ENCODE data around the gene HBD.
A peak's percentile ranks its signal among the peaks of the same experiment; 100 is the strongest.
"Not testable (repeated sequence)": the region's sequence is repeated elsewhere in the genome, so short reads cannot be mapped to it uniquely, and the experiment has no call there.

HBD gene

DNA sequence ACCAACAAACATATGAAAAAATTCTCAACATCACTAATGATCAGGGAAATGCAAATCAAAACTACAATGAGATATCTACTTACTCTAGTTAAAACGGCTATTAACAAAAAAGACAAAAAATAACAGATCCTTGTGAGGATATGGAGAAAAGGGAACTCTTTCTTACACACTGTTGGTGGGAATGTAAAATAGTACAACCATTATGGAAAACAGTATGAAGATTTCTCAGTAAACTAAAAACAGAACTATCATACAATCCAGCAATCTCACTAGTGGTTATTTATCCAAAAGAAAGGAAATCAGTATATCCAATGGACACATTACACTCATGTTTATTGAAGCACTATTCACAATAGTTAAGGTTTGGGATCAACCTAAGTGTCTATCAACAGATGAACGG lies 31.5 kb upstream of the HBD start:
- no peaks in the 10 kb centered on the region for H3K4me1 Mint-ChIP-seq
- H3K36me3 Mint-ChIP-seq: no peaks in the 10 kb centered on the region
- ATAC-seq (no peak), DNase-seq (ENCODE audit: low spot score in 2 of 2) (no peak)
- H3K27ac Mint-ChIP-seq: no peak overlapping the region
- peaks cover 4% of the 10 kb centered on the region for H3K9me3 Mint-ChIP-seq
- H3K4me3 Mint-ChIP-seq: no peak overlapping the region

DNA sequence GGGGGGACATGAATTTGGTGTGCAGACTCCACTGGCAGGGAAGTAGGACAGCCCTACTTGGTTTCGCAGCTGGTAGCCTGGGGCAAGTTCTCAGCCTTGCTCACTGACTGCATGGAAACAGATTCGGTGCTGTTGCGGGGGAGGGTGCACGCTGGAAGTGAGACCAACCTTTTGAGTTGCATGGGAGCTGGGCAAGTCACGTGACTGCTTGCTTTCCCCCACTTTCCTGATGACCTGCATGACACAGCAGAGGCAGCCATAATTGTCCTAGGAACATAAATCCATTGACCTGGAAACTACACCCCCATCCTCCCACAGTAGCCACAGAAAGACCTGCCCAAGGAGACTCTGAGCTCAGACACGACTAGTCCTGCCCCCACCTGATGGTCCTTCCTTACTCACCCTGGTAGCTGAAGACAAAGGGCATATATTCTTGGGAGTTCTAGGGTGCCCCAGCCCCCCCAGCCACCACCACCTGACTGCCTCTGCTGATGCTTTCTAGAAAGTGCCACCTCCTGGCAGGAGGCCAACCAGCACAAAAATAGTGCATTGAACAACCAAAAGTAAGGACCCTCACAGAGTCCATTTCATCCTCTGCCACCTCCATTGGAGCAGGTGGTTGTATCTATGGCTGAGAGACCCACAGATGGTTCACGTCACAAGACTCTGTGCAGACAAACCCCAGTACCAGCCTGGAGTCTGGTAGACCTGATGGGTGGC lies 24.4 kb upstream of the HBD start:
- H3K9me3 Mint-ChIP-seq: peaks cover 9% of the 10 kb centered on the region
- H3K4me3 Mint-ChIP-seq: no peak overlapping the region
- H3K27ac Mint-ChIP-seq: no peak overlapping the region
- H3K4me1 Mint-ChIP-seq: no peaks in the 10 kb centered on the region
- no peak for DNase-seq (ENCODE audit: low spot score in 2 of 2)
- ATAC-seq: no peak
- no peaks in the 10 kb centered on the region for H3K36me3 Mint-ChIP-seq

GRCh38 chr11:5257296-5257695 lies 23.0 kb upstream of the HBD start:
- Mint-ChIP-seq H3K36me3 (no peaks in the 10 kb centered on the region), H3K9me3 (peaks cover 5% of the 10 kb centered on the region), H3K4me3 (no peak overlapping the region), H3K4me1 (no peaks in the 10 kb centered on the region), H3K27ac (no peak overlapping the region)
- ATAC-seq (no peak), DNase-seq (ENCODE audit: low spot score in 2 of 2) (no peak)

- not testable (repeated sequence) for DNase-seq (ENCODE audit: low spot score in 2 of 2); H3K4me3 Mint-ChIP-seq; H3K27ac Mint-ChIP-seq; H3K36me3 Mint-ChIP-seq; H3K9me3 Mint-ChIP-seq; H3K4me1 Mint-ChIP-seq
- ATAC-seq: peak; percentile 21
These were observed 20.5 kb upstream of the HBD start, which contains the start of gene HBG2 for GRCh38 chr11:5254646-5255413. TSS of gene HBG2 (minus strand) at chr11:5254781. CDS start at chr11:5254728, 53 bp downstream.

- not testable (repeated sequence) for DNase-seq (ENCODE audit: low spot score in 2 of 2); H3K9me3 Mint-ChIP-seq; H3K27ac Mint-ChIP-seq; H3K36me3 Mint-ChIP-seq; H3K4me3 Mint-ChIP-seq; H3K4me1 Mint-ChIP-seq
- ATAC-seq: peak; percentile 19
These were observed 19.7 kb upstream of the HBD start for GRCh38 chr11:5254023-5254422.

DNA sequence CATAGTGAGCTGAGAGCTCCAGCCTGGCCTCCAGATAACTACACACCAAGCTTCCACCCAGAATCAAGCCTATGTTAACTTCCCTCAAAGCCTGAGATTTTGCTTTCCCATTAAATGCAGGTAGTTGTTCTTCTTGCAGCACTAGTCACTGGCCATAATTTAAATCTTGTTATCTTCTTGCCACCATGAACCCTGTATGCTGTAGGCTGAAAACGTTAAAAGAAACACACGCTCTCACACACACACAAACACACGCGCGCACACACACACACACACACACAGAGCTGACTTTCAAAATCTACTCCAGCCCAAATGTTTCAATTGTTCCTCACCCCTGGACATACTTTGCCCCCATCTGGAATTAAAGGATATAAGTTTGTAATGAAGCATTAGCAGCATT lies 19.2 kb upstream of the HBD start:
- not testable (repeated sequence) for H3K9me3 Mint-ChIP-seq; H3K4me3 Mint-ChIP-seq; DNase-seq (ENCODE audit: low spot score in 2 of 2); ATAC-seq; H3K27ac Mint-ChIP-seq; H3K4me1 Mint-ChIP-seq; H3K36me3 Mint-ChIP-seq

- Mint-ChIP-seq H3K4me3 (no peak overlapping the region), H3K36me3 (no peaks in the 10 kb centered on the region), H3K27ac (no peak overlapping the region), H3K4me1 (no peaks in the 10 kb centered on the region), H3K9me3 (peaks cover 3% of the 10 kb centered on the region)
- ATAC-seq (no peak), DNase-seq (ENCODE audit: low spot score in 2 of 2) (no peak)
These were observed 18.6 kb upstream of the HBD start for GRCh38 chr11:5252919-5253265.

GRCh38 chr11:5252192-5252918 lies 18.1 kb upstream of the HBD start:
- Mint-ChIP-seq H3K4me3 (no peak overlapping the region), H3K36me3 (no peaks in the 10 kb centered on the region), H3K27ac (no peak overlapping the region), H3K9me3 (no peaks in the 10 kb centered on the region), H3K4me1 (no peaks in the 10 kb centered on the region)
- ATAC-seq (no peak), DNase-seq (ENCODE audit: low spot score in 2 of 2) (no peak)

GRCh38 chr11:5251746-5252145 lies 17.5 kb upstream of the HBD start:
- DNase-seq (ENCODE audit: low spot score in 2 of 2): no peak
- no peak overlapping the region for H3K27ac Mint-ChIP-seq
- ATAC-seq: no peak
- no peaks in the 10 kb centered on the region for H3K4me1 Mint-ChIP-seq
- no peaks in the 10 kb centered on the region for H3K36me3 Mint-ChIP-seq
- H3K9me3 Mint-ChIP-seq: no peaks in the 10 kb centered on the region
- no peak overlapping the region for H3K4me3 Mint-ChIP-seq

GRCh38 chr11:5250543-5251204 lies 16.4 kb upstream of the HBD start:
- ATAC-seq (no peak), DNase-seq (ENCODE audit: low spot score in 2 of 2) (no peak)
- no peaks in the 10 kb centered on the region for H3K36me3 Mint-ChIP-seq
- H3K4me1 Mint-ChIP-seq: no peaks in the 10 kb centered on the region
- H3K27ac Mint-ChIP-seq: no peak overlapping the region
- no peak overlapping the region for H3K4me3 Mint-ChIP-seq
- no peaks in the 10 kb centered on the region for H3K9me3 Mint-ChIP-seq

DNA sequence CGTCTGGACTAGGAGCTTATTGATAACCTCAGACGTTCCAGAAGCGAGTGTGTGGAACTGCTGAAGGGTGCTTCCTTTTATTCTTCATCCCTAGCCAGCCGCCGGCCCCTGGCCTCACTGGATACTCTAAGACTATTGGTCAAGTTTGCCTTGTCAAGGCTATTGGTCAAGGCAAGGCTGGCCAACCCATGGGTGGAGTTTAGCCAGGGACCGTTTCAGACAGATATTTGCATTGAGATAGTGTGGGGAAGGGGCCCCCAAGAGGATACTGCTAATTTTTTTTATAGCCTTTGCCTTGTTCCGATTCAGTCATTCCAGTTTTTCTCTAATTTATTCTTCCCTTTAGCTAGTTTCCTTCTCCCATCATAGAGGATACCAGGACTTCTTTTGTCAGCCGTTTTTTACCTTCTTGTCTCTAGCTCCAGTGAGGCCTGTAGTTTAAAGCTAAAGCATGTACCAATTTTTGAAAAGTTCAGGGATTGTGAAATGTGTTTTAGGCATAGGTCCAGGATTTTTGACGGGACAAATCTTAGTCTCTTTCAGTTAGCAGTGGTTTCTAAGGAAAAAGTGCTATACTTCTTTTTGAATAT lies 15.6 kb upstream of the HBD start, which contains the start of gene HBG1:
Gene HBG1 (minus strand): TSS at position 51 of the 590 bp plus-strand sequence. CDS start 53 bp downstream, outside the sequence.
- DNase-seq (ENCODE audit: low spot score in 2 of 2); H3K9me3 Mint-ChIP-seq: not testable (repeated sequence)

DNA sequence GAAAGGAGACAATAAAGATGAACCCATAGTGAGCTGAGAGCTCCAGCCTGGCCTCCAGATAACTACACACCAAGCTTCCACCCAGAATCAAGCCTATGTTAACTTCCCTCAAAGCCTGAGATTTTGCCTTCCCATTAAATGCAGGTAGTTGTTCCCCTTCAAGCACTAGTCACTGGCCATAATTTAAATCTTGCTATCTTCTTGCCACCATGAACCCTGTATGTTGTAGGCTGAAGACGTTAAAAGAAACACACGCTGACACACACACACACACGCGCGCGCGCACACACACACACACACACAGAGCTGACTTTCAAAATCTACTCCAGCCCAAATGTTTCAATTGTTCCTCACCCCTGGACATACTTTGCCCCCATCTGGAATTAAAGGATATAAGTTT lies 14.2 kb upstream of the HBD start:
- H3K9me3 Mint-ChIP-seq; H3K4me1 Mint-ChIP-seq; H3K36me3 Mint-ChIP-seq; H3K4me3 Mint-ChIP-seq; H3K27ac Mint-ChIP-seq; ATAC-seq; DNase-seq (ENCODE audit: low spot score in 2 of 2): not testable (repeated sequence)

More for the DNA sequence above, 15.6 kb upstream of the HBD start, which contains the start of gene HBG1:
- not testable (repeated sequence) for H3K36me3 Mint-ChIP-seq, H3K4me1 Mint-ChIP-seq, H3K4me3 Mint-ChIP-seq, ATAC-seq, H3K27ac Mint-ChIP-seq

GRCh38 chr11:5247472-5248192 lies 13.3 kb upstream of the HBD start:
- Mint-ChIP-seq H3K36me3 (no peaks in the 10 kb centered on the region), H3K4me1 (no peaks in the 10 kb centered on the region), H3K4me3 (no peak overlapping the region), H3K9me3 (no peaks in the 10 kb centered on the region), H3K27ac (no peak overlapping the region)
- no peak for DNase-seq (ENCODE audit: low spot score in 2 of 2)
- no peak for ATAC-seq

- no peaks in the 10 kb centered on the region for H3K4me1 Mint-ChIP-seq
- DNase-seq (ENCODE audit: low spot score in 2 of 2) (no peak), ATAC-seq (no peak)
- H3K36me3 Mint-ChIP-seq: no peaks in the 10 kb centered on the region
- H3K4me3 Mint-ChIP-seq: no peak overlapping the region
- no peak overlapping the region for H3K27ac Mint-ChIP-seq
- no peaks in the 10 kb centered on the region for H3K9me3 Mint-ChIP-seq
These were observed 12.6 kb upstream of the HBD start for GRCh38 chr11:5246772-5247471.

All from stimulated activated effector memory CD8-positive, alpha-beta T cell treated with anti-CD3 and anti-CD28 coated beads, Interleukin-12 subunit alpha, Interleukin-12 subunit beta, amount 100 ng/mL, for 72 hours (primary cell).